GM18858 (cell line): ENCODE measurements around the gene HMGCL.

Source experiments
- ATAC-seq: cut with Tn5 transposase; IDR thresholded peaks from one replicate; pipeline ENCODE4 v1.9.1; 2021; ENCODE audit not compliant: unreplicated experiment

The HMGCL gene

DNA sequence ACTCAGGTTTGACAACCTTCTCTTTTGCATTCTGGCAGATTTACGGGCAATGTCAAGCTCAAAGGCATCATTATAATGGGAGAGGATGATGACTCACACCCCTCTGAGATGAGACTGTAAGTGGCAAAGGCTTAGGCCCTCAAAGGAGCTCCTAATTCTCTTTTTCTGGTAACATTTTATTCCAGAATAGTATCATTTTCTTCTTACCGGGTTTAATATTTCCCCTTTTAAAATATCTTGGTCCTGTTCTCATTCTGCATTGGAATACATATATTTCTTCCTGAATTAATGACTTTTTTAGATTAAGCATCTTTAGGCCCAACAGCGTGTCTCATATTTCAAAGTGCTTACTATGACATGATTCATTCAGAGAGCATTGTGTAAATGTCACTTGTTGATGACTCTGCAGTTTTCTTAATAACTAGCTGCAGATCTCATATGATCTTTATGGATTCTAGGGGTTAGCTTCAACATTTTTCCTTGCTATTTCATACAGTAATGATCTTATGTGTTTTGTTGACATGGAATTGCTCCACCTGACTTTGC is 45.3 kb downstream of the HMGCL start:
- ATAC-seq, result no peak

DNA sequence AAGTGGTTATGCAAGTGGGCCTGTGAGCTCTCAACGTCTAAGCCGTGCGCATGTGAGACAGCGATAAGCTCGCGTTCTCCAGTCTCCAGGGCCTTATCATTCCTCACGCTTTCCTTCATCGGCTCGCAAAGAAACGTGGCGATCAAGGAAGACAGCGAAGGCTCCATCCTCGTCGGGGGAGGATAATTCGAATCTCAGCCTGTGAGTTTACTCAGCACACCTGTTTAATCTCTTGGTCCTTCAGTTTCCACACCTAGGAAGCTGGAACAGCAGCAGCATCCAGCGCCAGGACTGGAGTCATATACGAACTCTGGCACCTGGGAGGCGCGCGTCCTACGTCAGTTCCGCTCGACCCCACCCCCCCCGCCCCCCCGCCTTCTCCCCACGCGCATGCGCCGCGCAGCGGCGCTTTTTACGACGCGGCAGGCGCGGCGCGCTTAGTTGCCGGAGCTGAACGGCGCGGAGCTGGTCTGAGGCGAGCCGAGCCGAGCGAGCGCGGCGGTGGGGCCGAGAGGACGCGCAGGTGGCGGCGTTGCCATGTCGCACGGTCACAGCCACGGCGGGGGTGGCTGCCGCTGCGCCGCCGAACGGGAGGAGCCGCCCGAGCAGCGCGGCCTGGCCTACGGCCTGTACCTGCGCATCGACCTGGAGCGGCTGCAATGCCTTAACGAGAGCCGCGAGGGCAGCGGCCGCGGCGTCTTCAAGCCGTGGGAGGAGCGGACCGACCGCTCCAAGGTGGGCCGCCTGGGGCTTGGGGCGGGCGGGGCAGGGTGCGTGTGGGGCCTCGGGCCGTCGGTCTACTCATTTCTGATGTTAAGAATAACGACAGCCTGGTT is 47.0 kb downstream of the HMGCL start, which contains the start of gene PITHD1:
Gene PITHD1, plus strand, starts transcription at position 440 of the 836 bp plus-strand sequence. Its CDS starts 98 bp downstream, at position 538.
- ATAC-seq, result peak; percentile 34

GRCh38 chr1:23776217-23776616 is 49.0 kb downstream of the HMGCL start:
- ATAC-seq, result no peak

DNA sequence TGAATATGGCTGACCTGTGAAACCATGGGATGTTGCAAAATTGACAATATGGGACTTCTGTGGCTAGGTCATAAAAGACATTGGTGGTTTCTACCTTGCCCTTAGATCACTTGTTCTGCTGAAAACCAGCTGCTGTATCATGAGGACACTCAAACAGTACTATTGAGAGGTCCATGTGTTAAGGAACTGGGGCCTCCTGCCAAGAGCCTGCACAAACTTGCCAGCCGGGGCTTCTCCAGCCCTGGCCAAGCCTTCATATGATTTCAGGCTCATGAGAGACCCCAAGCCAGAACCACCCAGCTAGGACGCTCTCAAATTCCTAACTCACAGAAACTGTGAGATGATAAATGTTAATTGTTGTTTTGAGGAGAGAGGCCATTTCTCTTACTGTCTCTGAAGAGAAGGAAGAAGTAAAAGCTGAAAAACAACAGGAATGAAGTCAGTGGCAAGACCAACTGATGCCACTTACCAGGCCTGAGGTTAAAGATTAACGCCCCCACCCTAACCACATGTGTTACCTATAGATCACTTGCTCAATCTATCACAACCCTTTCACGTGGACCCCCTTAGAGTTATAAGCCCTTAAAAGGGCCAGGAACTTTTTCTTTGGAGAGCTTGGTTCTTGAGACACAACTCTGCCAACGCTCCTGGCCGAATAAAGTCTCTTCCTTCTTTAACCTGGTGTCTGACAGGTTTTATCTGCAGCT is 50.9 kb downstream of the HMGCL start:
- no peak for ATAC-seq

DNA sequence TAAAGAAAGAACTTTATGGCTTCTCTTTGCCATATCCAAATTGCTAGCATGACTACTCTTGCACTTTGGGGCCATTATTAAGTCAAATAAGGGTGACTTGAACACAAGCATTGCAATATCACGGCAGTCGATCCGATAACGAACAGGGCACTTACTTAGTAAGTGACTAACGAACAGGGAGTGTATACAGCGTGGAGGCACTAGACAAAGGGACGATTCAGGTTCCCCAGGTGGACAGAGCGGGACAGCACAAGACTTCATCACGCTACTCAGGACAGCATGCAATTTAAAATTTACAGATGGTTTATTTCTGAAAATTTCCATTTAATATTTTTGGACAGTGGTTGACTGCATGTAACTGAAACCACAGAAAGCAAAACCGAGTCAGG is 52.4 kb downstream of the HMGCL start:
- no peak for ATAC-seq

GRCh38 chr1:23772049-23772853 is 53.0 kb downstream of the HMGCL start:
- no peak for ATAC-seq

DNA sequence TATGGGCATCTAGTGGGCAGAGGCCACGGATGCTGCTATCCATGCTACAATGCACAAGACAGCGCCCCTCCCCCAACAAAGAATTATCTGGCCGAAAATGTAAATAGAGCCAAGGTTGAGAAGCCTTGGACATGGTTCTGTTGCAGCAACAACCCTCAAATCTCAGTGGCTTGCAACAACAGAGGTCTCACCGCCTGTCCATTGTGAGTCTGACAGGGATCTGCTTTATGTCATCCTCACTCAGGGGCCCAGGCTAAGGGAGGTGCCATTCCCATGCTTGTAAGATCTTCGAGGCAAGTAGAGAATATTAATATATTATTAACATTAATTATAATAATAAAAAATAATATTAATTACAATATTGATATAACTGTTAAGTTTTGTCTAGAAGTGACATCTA is 56.5 kb downstream of the HMGCL start:
- ATAC-seq, result no peak

DNA sequence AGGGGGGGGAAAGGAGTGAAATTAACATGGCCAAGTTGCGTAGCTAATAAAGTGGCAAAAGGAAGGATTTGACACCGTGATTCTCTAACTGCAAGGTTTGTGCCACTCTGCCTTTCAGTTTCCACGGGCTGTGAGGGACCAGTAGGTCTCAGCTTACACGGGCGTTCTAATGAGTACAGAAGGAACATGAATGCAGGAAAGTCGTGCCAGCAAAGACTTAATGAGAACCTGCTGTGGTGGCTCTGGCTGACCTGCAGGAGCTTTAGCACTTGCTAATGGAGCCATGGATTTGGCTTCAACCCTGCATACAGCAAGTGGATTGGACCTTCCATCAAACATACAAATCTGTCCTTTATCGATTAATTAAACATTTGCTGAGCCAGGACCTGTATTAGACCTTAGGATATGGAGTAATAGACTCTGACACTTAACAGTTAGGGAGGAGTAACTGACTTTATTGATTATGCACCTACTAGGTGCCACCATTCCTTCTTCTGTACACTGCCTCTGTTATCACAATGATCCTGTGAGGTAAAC is 62.1 kb downstream of the HMGCL start:
- ATAC-seq, result no peak

GRCh38 chr1:23759277-23759676 is 66.0 kb downstream of the HMGCL start:
- ATAC-seq, result no peak

GRCh38 chr1:23757812-23758211 is 67.4 kb downstream of the HMGCL start:
- ATAC-seq, result no peak

DNA sequence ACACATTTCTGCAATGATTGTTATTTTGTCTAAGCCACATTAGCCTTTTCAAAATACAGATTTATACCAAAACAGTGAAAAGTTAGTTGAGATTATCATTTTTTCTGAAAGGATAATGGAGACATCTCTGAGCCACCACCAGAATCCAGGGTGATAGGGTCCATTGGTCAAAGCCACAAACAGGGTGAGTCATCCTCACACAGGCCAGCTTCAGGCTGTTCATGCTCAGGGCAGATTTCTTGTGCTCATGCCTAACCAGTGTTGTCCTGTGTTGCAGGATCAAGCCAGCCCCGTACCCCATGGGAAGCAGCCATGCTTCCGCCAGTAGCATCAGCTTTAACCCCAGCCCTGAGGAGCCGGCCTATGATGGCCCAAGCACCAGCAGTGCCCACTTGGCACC is 68.6 kb downstream of the HMGCL start:
- ATAC-seq, result no peak

- ATAC-seq, result no peak
Measured at GRCh38 chr1:23752909-23753308, 72.3 kb downstream of the HMGCL start.
